ENCODE data around the gene KLK12.

Gene KLK12

DNA sequence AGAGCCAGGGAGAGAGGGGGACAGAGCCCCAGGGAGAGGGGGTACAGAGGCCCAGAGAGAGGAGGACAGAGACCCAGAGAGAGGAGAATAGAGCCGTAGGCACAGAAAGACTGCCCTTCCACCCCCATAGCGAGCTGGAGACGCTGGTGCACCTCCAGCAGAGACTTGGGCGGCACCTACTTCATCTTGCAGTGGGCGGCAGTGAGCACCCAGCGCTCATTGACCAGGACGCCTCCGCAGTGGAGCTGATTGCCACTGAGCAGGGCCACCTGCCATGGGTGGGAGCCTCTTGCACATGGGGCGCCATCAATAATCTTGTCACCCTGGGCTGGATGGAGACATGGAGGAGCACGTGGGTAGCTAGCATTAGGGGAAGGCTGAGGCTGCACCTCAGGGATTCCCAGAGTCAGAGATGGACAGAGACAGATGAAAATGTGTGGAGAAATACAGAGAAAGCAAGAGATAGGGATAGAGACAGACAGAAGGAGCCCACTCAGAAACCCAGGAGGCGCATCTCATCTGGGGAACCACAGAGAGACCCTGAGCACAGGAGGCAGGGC, 53.1 kb downstream of the KLK12 start:
- DNase-seq (ENCODE audit: low read depth in 2 of 2), result no peak

DNA sequence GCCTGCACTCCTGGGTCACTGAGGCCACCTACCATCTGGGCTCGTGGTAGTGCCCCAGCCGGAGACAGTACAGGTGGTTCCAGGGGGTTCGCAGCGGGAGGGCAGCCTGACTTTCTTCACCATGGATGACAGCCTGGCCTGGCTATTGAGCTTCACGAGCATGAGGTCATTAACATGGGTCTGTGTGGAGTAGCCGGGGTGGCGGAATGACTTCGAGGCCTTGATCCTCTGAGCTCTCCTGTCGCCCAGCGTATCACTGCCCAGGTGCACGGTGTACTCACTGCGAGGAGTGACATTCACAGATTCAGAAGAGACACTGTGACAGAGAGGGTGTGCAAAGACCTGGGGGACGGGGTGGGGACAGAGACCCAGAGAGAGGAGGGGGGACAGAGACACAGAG, 54.6 kb downstream of the KLK12 start:
- no peak for DNase-seq (ENCODE audit: low read depth in 2 of 2)

DNA sequence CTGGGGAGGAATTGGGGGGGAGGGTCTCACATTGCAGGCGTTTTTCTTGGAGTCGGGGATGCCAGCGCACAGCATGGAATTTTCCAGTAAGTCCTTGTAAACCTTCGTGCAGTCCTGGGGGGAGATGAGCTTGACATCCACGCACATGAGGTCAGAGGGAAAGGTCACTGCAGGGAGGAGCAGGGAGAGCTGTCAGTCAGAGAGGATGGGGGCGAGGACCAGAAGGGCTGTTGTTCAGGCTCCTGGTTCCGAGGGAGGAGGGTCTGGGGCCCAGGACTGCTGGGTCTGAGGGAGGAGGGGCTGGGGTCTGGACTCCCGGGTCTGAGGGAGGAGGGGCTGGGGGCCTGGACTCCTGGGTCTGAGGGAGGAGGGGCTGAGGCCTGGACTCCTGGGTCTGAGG, 55.0 kb downstream of the KLK12 start:
- DNase-seq (ENCODE audit: low read depth in 2 of 2), result no peak
